ENCODE measurements around the gene PPIP5K2.

GRCh38 chr5:103132684-103133083, 12.6 kb downstream of the PPIP5K2 start:
- TF ChIP-seq CTCF (IDR thresholded peaks at IDR 0.05) = no peak
- no peak for TF ChIP-seq POLR2A (IDR thresholded peaks at IDR 0.05)
